SK-N-SH (cell line): ENCODE measurements around the gene ZNF726. TPM values are rescaled to one million over a fixed set of nuclear protein-coding genes. Genes with fewer than 3 reads are reported as not detected.
"Not testable (repeated sequence)": the region's sequence is repeated elsewhere in the genome, so short reads cannot be mapped to it uniquely, and the experiment has no call there.

Source experiments
- CTCF ChIA-PET: fragments of 300-600, 350-600 bp; formaldehyde crosslinking; extraction: SDS; loops from one replicate; lab custom pipeline; 2021; lab: Yijun Ruan, JAX
- POLR2A ChIA-PET: fragments of 350-600 bp; sonication (Branson Sonifier 250); formaldehyde crosslinking; extraction: SDS; loops from one replicate; lab custom pipeline; 2020; ENCODE audit warnings: antibody characterized with exemption, inconsistent platforms; lab: Yijun Ruan, JAX
- DNase-seq: peaks from one replicate; pipeline ENCODE4 v3.0.0; 2012
- H2AFZ ChIP-seq: fragments of 200-600 bp; sonication (generic); 2 replicates; pipeline ENCODE4 v1.8.1; 2016; ENCODE audit warnings: antibody characterized with exemption, mild to moderate bottlenecking, low read depth
- H3F3A ChIP-seq: fragments of 200-600 bp; sonication (generic); replicated peaks from 2 replicates; pipeline ENCODE3; 2016; ENCODE audit warnings: antibody characterized with exemption, mild to moderate bottlenecking; ENCODE audit not compliant: insufficient read depth
- H3K27ac ChIP-seq, 2 experiments: fragments of 200-500 bp in 1 of 2; fragments of 200-600 bp in 1 of 2; sonication (Bioruptor generic) in 1 of 2; sonication (generic), shearing (Covaris generic) in 1 of 2; 2 replicates each; pipeline versions ENCODE4 v1.5.1 to v1.6.1; 2014 to 2016; ENCODE audit warnings: low read depth in 2 of 2, inconsistent platforms in 1 of 2, low read length in 1 of 2, mild to moderate bottlenecking in 1 of 2, mixed read lengths in 1 of 2
- H3K27me3 ChIP-seq: fragments of 200-600 bp; sonication (generic), shearing (Covaris generic); 2 replicates; pipeline ENCODE4 v1.6.1; 2016; ENCODE audit warnings: mixed run types; ENCODE audit not compliant: insufficient read depth
- H3K36me3 ChIP-seq, 2 experiments: fragments of 200-500 bp in 1 of 2; fragments of 200-600 bp in 1 of 2; sonication (Bioruptor generic) in 1 of 2; sonication (generic) in 1 of 2; replicated peaks in 1 of 2; 2 replicates each; pipeline versions ENCODE3 to v1.5.1; 2014 to 2016; ENCODE audit warnings: low read length in 1 of 2, mild to moderate bottlenecking in 1 of 2; ENCODE audit not compliant: insufficient read depth in 2 of 2, control insufficient read depth in 1 of 2
- H3K4me1 ChIP-seq, 2 experiments: fragments of 200-500 bp in 1 of 2; fragments of 200-600 bp in 1 of 2; sonication (Bioruptor generic) in 1 of 2; sonication (generic), shearing (Covaris generic) in 1 of 2; 2 replicates each; pipeline versions ENCODE4 v1.5.1 to v1.6.1; 2014 to 2016; ENCODE audit warnings: low read depth in 1 of 2, low read length in 1 of 2, mixed run types in 1 of 2; ENCODE audit not compliant: insufficient read depth in 2 of 2, control insufficient read depth in 1 of 2
- H3K4me2 ChIP-seq: fragments of 200-600 bp; sonication (generic), shearing (Covaris generic); 2 replicates; pipeline ENCODE4 v1.6.1; 2017; ENCODE audit warnings: mixed run types
- H3K4me3 ChIP-seq, 2 experiments: fragments of 200-500 bp in 1 of 2; fragments of 200-600 bp in 1 of 2; sonication (Bioruptor generic) in 1 of 2; sonication (generic), shearing (Covaris generic) in 1 of 2; 2 replicates each; pipeline versions ENCODE4 v1.5.1 to v1.8.1; 2014 to 2016; ENCODE audit warnings: low read depth in 2 of 2, inconsistent platforms in 1 of 2, low read length in 1 of 2, mild to moderate bottlenecking in 1 of 2, mixed read lengths in 1 of 2, moderate library complexity in 1 of 2
- H3K79me2 ChIP-seq: fragments of 200-600 bp; sonication (generic); 2 replicates; pipeline ENCODE4 v1.8.1; 2017; ENCODE audit warnings: mild to moderate bottlenecking; ENCODE audit not compliant: insufficient read depth
- H3K9ac ChIP-seq: fragments of 200-600 bp; sonication (generic); 2 replicates; pipeline ENCODE4 v1.6.1; 2017; ENCODE audit warnings: mixed run types
- H3K9me2 ChIP-seq: fragments of 200-600 bp; sonication (generic); 2 replicates; pipeline ENCODE4 v1.6.1; 2017; ENCODE audit warnings: mixed run types
- H3K9me3 ChIP-seq: fragments of 200-600 bp; sonication (generic); 2 replicates; pipeline ENCODE4 v1.6.1; 2017; ENCODE audit warnings: mixed run types, mild to moderate bottlenecking, moderate library complexity
- H4K20me1 ChIP-seq: fragments of 200-600 bp; sonication (generic); 2 replicates; pipeline ENCODE4 v1.6.1; 2017; ENCODE audit warnings: mild to moderate bottlenecking, mixed run types; ENCODE audit not compliant: insufficient read depth
- CHD2 ChIP-seq: fragments of 150-350 bp; IDR thresholded peaks from 2 replicates; pipeline ENCODE4 v1.6.1; 2018; ENCODE audit warnings: low read length; ENCODE audit not compliant: partially characterized antibody
- ELF1 ChIP-seq: IDR thresholded peaks from 2 replicates; pipeline ENCODE4 v1.4.0; 2012
- EZH2phosphoT487 ChIP-seq: fragments of 200-600 bp; sonication (generic); IDR thresholded peaks from 2 replicates; pipeline ENCODE4 v1.6.1; 2017; ENCODE audit warnings: low read depth, mixed run types, mild to moderate bottlenecking, antibody characterized with exemption, moderate library complexity, borderline replicate concordance
- IRF3 ChIP-seq: fragments of 150-350 bp; IDR thresholded peaks from 2 replicates; pipeline ENCODE4 v1.6.1; 2016; ENCODE audit warnings: mild to moderate bottlenecking, low read depth, low read length
- MEF2A ChIP-seq: IDR thresholded peaks from 2 replicates; pipeline ENCODE4 v1.4.0; 2012; ENCODE audit warnings: low read depth, borderline replicate concordance
- POLR2AphosphoS5 ChIP-seq: IDR thresholded peaks from 2 replicates; pipeline ENCODE4 v1.6.1; 2012; ENCODE audit warnings: low read depth, low read length
- RFX5 ChIP-seq: IDR thresholded peaks from 2 replicates; pipeline ENCODE4 v1.6.1; 2012; ENCODE audit warnings: mild to moderate bottlenecking, improper control_type of control experiment, low read length
- WGBS: methylation state at CpG from one replicate; pipeline ENCODE4 v1.1.6; 2017; ENCODE audit warnings: low lambda C conversion rate; 5-methylcytosine and 5-hydroxymethylcytosine counted together
- polyA plus RNA-seq, 3 experiments: library from polyadenylated mRNA; depleted of rRNA; stranded (reverse); fragments of >200 nt; gene quantifications; 2 replicates each; pipeline ENCODE4 v1.2.3, GENCODE V29; 2012

ZNF726 gene
- polyA plus RNA-seq, 1 of the 3 experiments (the other 2 are of a cell fraction): 3.4 TPM

- ChIA-PET CTCF (no interaction called here), POLR2A (no interaction called here)
- H3K9ac ChIP-seq: no peak overlapping the region
- DNase-seq: no peak
- H2AFZ ChIP-seq: no peak overlapping the region
- H3K27ac ChIP-seq: no peak overlapping the region
- H3K4me3 ChIP-seq: no peak overlapping the region
- H3F3A ChIP-seq: no peaks in the 10 kb centered on the region
- TF ChIP-seq IRF3 (no peak), CHD2 (no peak), EZH2phosphoT487 (no peak), MEF2A (no peak), POLR2AphosphoS5 (no peak), ELF1 (no peak), RFX5 (no peak)
- TF ChIP-seq, all 33 proteins: peak for 0
- no peaks in the 10 kb centered on the region for H3K79me2 ChIP-seq
- peaks cover 0 to 2% of the 10 kb centered on the region in 2 experiments; a peak in 1 of 4 replicates for H3K4me1 ChIP-seq
- no peaks in the 10 kb centered on the region for H3K9me3 ChIP-seq
- no peaks in the 10 kb centered on the region for H3K9me2 ChIP-seq
- H3K36me3 ChIP-seq: no peaks in the 10 kb centered on the region
- no peaks in the 10 kb centered on the region for H3K27me3 ChIP-seq
- no peak overlapping the region for H3K4me2 ChIP-seq
- H4K20me1 ChIP-seq: no peaks in the 10 kb centered on the region
- 42% methylated on average over 2 of the region's 2 CpGs for WGBS
These were observed 60.3 kb downstream of the ZNF726 start for GRCh38 chr19:23974941-23975340.

GRCh38 chr19:23976631-23977030 lies 61.9 kb downstream of the ZNF726 start:
- H3K27me3 ChIP-seq, H3F3A ChIP-seq, H3K4me3 ChIP-seq, H3K9me3 ChIP-seq, POLR2A ChIA-PET, DNase-seq, H3K27ac ChIP-seq, H3K4me2 ChIP-seq, H3K79me2 ChIP-seq, H4K20me1 ChIP-seq, H2AFZ ChIP-seq, H3K9ac ChIP-seq, CTCF ChIA-PET, H3K36me3 ChIP-seq, H3K9me2 ChIP-seq, H3K4me1 ChIP-seq: not testable (repeated sequence)
- WGBS: 25% methylated on average over 2 of the region's 3 CpGs

GRCh38 chr19:23977256-23977655 lies 62.6 kb downstream of the ZNF726 start:
- H3K4me2 ChIP-seq, H3F3A ChIP-seq, CTCF ChIA-PET, H3K4me3 ChIP-seq, H3K9ac ChIP-seq, H2AFZ ChIP-seq, H4K20me1 ChIP-seq, H3K36me3 ChIP-seq, H3K9me3 ChIP-seq, H3K4me1 ChIP-seq, H3K9me2 ChIP-seq, H3K79me2 ChIP-seq, POLR2A ChIA-PET, H3K27ac ChIP-seq, DNase-seq, H3K27me3 ChIP-seq: not testable (repeated sequence)
- WGBS: 10% methylated on average over 2 of the region's 3 CpGs
